Measurements from ENCODE around the gene ZNF236. TPM values are rescaled to one million over a fixed set of nuclear protein-coding genes. Genes with fewer than 3 reads are reported as not detected.
A peak's percentile ranks its signal among the peaks of the same experiment; 100 is the strongest.

Gene ZNF236
- total and polyA plus RNA-seq, 10 of the 15 experiments (the other 5 are each of a cell fraction or from before 2014, with no cell fraction given): 1.0 to 14.4 (median 5.9) TPM

DNA sequence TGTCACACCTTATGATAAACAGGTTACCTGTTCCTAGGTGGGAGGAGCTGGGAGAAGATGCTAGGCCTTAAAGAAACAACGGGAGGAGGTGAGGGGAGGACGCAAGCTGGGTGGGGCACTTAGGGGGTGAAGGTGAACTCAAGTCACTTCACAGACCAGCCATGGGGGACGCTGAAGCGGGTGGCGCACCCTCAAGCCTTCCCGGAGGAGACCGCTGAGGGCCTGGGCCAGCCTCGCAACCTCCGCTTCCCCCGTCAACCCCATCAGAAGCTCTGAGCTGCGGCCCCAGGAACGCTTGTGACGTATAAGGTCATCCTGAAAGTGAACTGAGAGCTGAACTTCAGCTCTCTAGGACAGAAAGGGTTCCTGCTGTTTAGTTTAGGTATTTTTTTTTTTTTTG, 176.7 kb downstream of the ZNF236 start:
- H3K4me2 ChIP-seq (ENCODE audit: control insufficient read depth, insufficient read depth): no peak overlapping the region
- no peak overlapping the region for H3K9ac ChIP-seq (ENCODE audit: control insufficient read depth, insufficient read depth, low read length)
- no peak for DNase-seq (ENCODE audit: low read depth, low spot score)
- 81% methylated on average over 11 of the region's 13 CpGs for WGBS (ENCODE audit: insufficient coverage, insufficient replicate concordance, low lambda C conversion rate, missing lambda C conversion rate)
- no peak for ATAC-seq
- H3K36me3 ChIP-seq (ENCODE audit: control insufficient read depth in 2 of 2, insufficient read depth in 2 of 2, low read length in 1 of 2): no peaks in the 10 kb centered on the region
- no peaks in the 10 kb centered on the region for H3K9me3 ChIP-seq (replicated peaks; ENCODE audit: control insufficient read depth, insufficient read depth, low read length)
- no peak overlapping the region for H2AFZ ChIP-seq (ENCODE audit: control insufficient read depth, low read depth, low read length)
- no peaks in the 10 kb centered on the region for H3K4me1 ChIP-seq (ENCODE audit: control insufficient read depth, insufficient read depth, low read length)
- CTCF ChIA-PET: interaction anchor here (0.6 to 4.1 kb wide), 16 partner anchors 8 to 652 kb away, joined by 3 to 143 read pairs (median 8); no protein-coding TSS in a partner anchor
- RAD21 ChIA-PET (ENCODE audit: unreplicated experiment): interaction anchor here (1.0 to 7.6 kb wide), 2 partner anchors 175 to 212 kb away, joined by 3 to 126 read pairs; no protein-coding TSS in a partner anchor
- FAIRE-seq: no peak
- no TSS peak for BruUV-seq (replicated peaks)
- in situ Hi-C loops (cut with MboI): no loop called here
- POLR2A ChIA-PET: no interaction called here
- TF ChIP-seq, protein P1, sequence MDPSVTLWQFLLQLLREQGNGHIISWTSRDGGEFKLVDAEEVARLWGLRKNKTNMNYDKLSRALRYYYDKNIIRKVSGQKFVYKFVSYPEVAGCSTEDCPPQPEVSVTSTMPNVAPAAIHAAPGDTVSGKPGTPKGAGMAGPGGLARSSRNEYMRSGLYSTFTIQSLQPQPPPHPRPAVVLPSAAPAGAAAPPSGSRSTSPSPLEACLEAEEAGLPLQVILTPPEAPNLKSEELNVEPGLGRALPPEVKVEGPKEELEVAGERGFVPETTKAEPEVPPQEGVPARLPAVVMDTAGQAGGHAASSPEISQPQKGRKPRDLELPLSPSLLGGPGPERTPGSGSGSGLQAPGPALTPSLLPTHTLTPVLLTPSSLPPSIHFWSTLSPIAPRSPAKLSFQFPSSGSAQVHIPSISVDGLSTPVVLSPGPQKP (IDR thresholded peaks at IDR 0.05; ENCODE audit: low read depth, low read length): no peak
- TF ChIP-seq SIX5 (IDR thresholded peaks at IDR 0.05; ENCODE audit: low read depth, low read length, severe bottlenecking): no peak
- SMC1A ChIA-PET (ENCODE audit: uncharacterized antibody, unreplicated experiment): interaction anchor here (0.8 to 3.4 kb wide), 10 partner anchors 15 to 652 kb away, joined by 3 to 82 read pairs (median 4); no protein-coding TSS in a partner anchor
- intact Hi-C loops (cut with micrococcal nuclease; ENCODE audit: unreplicated experiment): no loop called here
- H3K27me3 ChIP-seq (replicated peaks in 1 of 2; ENCODE audit: control insufficient read depth in 2 of 2, insufficient read depth in 2 of 2, low read length in 1 of 2): no peaks in the 10 kb centered on the region
- no peaks in the 10 kb centered on the region for H3K79me2 ChIP-seq (ENCODE audit: control insufficient read depth, insufficient read depth, low read length)
- H3K27ac ChIP-seq (ENCODE audit: control insufficient read depth, insufficient read depth): no peak overlapping the region
- H4K20me1 ChIP-seq (ENCODE audit: control insufficient read depth, insufficient read depth): no peaks in the 10 kb centered on the region
- no peak overlapping the region for H3K4me3 ChIP-seq

DNA sequence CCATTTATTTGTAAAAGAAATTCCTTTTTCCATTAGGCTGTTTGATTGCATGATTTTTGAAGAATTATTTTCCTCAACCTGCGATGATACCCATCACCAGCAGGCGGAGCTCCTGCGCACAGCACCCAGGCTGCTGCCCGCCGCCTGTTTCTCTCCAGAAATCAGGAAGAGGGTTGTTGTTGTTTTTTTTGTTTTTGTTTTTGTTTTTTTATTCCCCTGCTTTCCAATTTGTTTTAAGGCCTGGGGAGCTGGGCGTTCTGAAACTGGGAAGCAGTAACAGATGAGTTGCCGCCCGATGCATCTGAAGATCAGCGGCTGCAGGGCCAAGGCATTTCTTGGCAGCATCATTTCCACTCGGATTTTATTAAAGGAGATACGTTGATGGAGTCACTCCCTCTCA, 178.2 kb downstream of the ZNF236 start:
- Histone ChIP-seq H3K4me2 (ENCODE audit: control insufficient read depth, insufficient read depth) (no peak overlapping the region), H2AFZ (ENCODE audit: control insufficient read depth, low read depth, low read length) (peak overlapping the region; percentile 30), H4K20me1 (ENCODE audit: control insufficient read depth, insufficient read depth) (no peaks in the 10 kb centered on the region), H3K27me3 (replicated peaks in 1 of 2; ENCODE audit: control insufficient read depth in 2 of 2, insufficient read depth in 2 of 2, low read length in 1 of 2) (no peaks in the 10 kb centered on the region), H3K36me3 (ENCODE audit: control insufficient read depth in 2 of 2, insufficient read depth in 2 of 2, low read length in 1 of 2) (no peaks in the 10 kb centered on the region), H3K27ac (ENCODE audit: control insufficient read depth, insufficient read depth) (no peak overlapping the region), H3K79me2 (ENCODE audit: control insufficient read depth, insufficient read depth, low read length) (no peaks in the 10 kb centered on the region), H3K4me1 (ENCODE audit: control insufficient read depth, insufficient read depth, low read length) (no peaks in the 10 kb centered on the region), H3K9me3 (replicated peaks; ENCODE audit: control insufficient read depth, insufficient read depth, low read length) (no peaks in the 10 kb centered on the region), H3K9ac (ENCODE audit: control insufficient read depth, insufficient read depth, low read length) (no peak overlapping the region), H3K4me3 (no peak overlapping the region)
- RAD21 ChIA-PET (ENCODE audit: unreplicated experiment): interaction anchor here (0.6 to 7.6 kb wide), 22 partner anchors 10 to 211 kb away, joined by 3 to 126 read pairs (median 4); no protein-coding TSS in a partner anchor
- peak; percentile 80 for FAIRE-seq
- peak; percentile 69 for ATAC-seq
- no TSS peak for BruUV-seq (replicated peaks)
- no peak for DNase-seq (ENCODE audit: low read depth, low spot score)
- CTCF ChIA-PET: interaction anchor here (0.6 to 4.1 kb wide), 63 partner anchors 9 to 648 kb away, joined by 3 to 143 read pairs (median 4); partner anchors contain the start of gene MBP
- SMC1A ChIA-PET (ENCODE audit: uncharacterized antibody, unreplicated experiment): interaction anchor here (0.7 to 3.4 kb wide), 31 partner anchors 10 to 315 kb away, joined by 3 to 82 read pairs (median 3); partner anchors contain the start of gene MBP
- POLR2A ChIA-PET: interaction anchor here (1.1 to 1.2 kb wide), 2 partner anchors 54 to 211 kb away, joined by 3 read pairs; no protein-coding TSS in a partner anchor
- intact Hi-C loops (cut with micrococcal nuclease; ENCODE audit: unreplicated experiment) (loop anchor here (1.0 to 5.0 kb wide), 4 partner anchors 54 to 652 kb away; partner anchors contain the start of gene MBP), in situ Hi-C loops (cut with MboI) (loop anchor here (5.0 to 10.0 kb wide), 2 partner anchors 202 to 654 kb away; no protein-coding TSS in a partner anchor)
- 29% methylated on average over 11 of the region's 11 CpGs for WGBS (ENCODE audit: insufficient coverage, insufficient replicate concordance, low lambda C conversion rate, missing lambda C conversion rate)
- TF ChIP-seq MYC (IDR thresholded peaks at IDR 0.05; ENCODE audit: insufficient read depth, insufficient read length, insufficient replicate concordance, low read length, severe bottlenecking): no peak
- TF ChIP-seq, protein P2, sequence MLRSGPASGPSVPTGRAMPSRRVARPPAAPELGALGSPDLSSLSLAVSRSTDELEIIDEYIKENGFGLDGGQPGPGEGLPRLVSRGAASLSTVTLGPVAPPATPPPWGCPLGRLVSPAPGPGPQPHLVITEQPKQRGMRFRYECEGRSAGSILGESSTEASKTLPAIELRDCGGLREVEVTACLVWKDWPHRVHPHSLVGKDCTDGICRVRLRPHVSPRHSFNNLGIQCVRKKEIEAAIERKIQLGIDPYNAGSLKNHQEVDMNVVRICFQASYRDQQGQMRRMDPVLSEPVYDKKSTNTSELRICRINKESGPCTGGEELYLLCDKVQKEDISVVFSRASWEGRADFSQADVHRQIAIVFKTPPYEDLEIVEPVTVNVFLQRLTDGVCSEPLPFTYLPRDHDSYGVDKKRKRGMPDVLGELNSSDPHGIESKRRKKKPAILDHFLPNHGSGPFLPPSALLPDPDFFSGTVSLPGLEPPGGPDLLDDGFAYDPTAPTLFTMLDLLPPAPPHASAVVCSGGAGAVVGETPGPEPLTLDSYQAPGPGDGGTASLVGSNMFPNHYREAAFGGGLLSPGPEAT (IDR thresholded peaks at IDR 0.05; ENCODE audit: low read depth): 0 out of 2 replicates have a peak, but pooled peaks have one; percentile 20
- TF ChIP-seq CBX5 (IDR thresholded peaks at IDR 0.05; ENCODE audit: low read depth): 0 out of 2 replicates have a peak, but pooled peaks have one; percentile 52
- TF ChIP-seq RAD51 (IDR thresholded peaks at IDR 0.05): no peak
- peak; percentile 98 for TF ChIP-seq SMC3 (IDR thresholded peaks at IDR 0.05; ENCODE audit: borderline replicate concordance, low read length)
- no peak for TF ChIP-seq POLR2A (IDR thresholded peaks at IDR 0.05; ENCODE audit: low read depth, low read length)
- TF ChIP-seq, protein P3, sequence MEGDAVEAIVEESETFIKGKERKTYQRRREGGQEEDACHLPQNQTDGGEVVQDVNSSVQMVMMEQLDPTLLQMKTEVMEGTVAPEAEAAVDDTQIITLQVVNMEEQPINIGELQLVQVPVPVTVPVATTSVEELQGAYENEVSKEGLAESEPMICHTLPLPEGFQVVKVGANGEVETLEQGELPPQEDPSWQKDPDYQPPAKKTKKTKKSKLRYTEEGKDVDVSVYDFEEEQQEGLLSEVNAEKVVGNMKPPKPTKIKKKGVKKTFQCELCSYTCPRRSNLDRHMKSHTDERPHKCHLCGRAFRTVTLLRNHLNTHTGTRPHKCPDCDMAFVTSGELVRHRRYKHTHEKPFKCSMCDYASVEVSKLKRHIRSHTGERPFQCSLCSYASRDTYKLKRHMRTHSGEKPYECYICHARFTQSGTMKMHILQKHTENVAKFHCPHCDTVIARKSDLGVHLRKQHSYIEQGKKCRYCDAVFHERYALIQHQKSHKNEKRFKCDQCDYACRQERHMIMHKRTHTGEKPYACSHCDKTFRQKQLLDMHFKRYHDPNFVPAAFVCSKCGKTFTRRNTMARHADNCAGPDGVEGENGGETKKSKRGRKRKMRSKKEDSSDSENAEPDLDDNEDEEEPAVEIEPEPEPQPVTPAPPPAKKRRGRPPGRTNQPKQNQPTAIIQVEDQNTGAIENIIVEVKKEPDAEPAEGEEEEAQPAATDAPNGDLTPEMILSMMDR (IDR thresholded peaks at IDR 0.05 in 2 of 3, conservative IDR thresholded peaks at IDR 0.05 in 1 of 3; ENCODE audit: control insufficient read depth in 2 of 3, extremely low read depth in 1 of 3, insufficient read depth in 1 of 3, low read depth in 3 of 3, low read length in 3 of 3): peak; percentile 91 to 98 (median 97)
- peak; percentile 92 for TF ChIP-seq RAD21 (IDR thresholded peaks at IDR 0.05; ENCODE audit: insufficient read depth, low read depth, low read length)
